HepG2 (cell line): Measurements from ENCODE around the gene LRRC15. TPM values are rescaled to one million over a fixed set of nuclear protein-coding genes. Genes with fewer than 3 reads are reported as not detected.

Source experiments
- CREB1 ChIP-seq, 2 experiments: fragments of 450-650 bp in 1 of 2; IDR thresholded peaks; 2 replicates each; pipeline ENCODE4 v1.6.1; 2016 to 2017; ENCODE audit warnings: control low read depth in 1 of 2, mild to moderate bottlenecking in 1 of 2, missing compliant biosample characterization in 1 of 2, missing genetic modification characterization in 1 of 2
- HOXA3 ChIP-seq: sonication (generic); formaldehyde crosslinking; IDR thresholded peaks from 2 replicates; pipeline ENCODE4 v1.5.0; 2020; ENCODE audit warnings: missing genetic modification reagents
- KLF12 ChIP-seq: sonication (generic); formaldehyde crosslinking; IDR thresholded peaks from 2 replicates; pipeline ENCODE4 v1.4.0; 2020; ENCODE audit warnings: missing genetic modification reagents, borderline replicate concordance
- MED13 ChIP-seq: sonication (generic); formaldehyde crosslinking; IDR thresholded peaks from 2 replicates; pipeline ENCODE4 v1.5.0; 2020; ENCODE audit warnings: missing genetic modification reagents
- MEIS1 ChIP-seq: sonication (generic); formaldehyde crosslinking; IDR thresholded peaks from 2 replicates; pipeline ENCODE4 v1.9.0; 2021; ENCODE audit warnings: mild to moderate bottlenecking, missing genetic modification reagents, moderate library complexity, borderline replicate concordance
- NFE2L2 ChIP-seq: fragments of 150-350 bp; IDR thresholded peaks from 2 replicates; pipeline ENCODE4 v1.6.1; 2014; ENCODE audit warnings: low read length
- SALL1 ChIP-seq: sonication (generic); formaldehyde crosslinking; IDR thresholded peaks from 2 replicates; pipeline ENCODE4 v1.8.0; 2022; ENCODE audit warnings: mild to moderate bottlenecking, missing genetic modification reagents
- SMC3 ChIP-seq: IDR thresholded peaks from 2 replicates; pipeline ENCODE4 v1.6.1; 2011; ENCODE audit warnings: low read length, improper control_type of control experiment
- SPEN ChIP-seq: sonication (generic); formaldehyde crosslinking; IDR thresholded peaks from 2 replicates; pipeline ENCODE4 v1.5.1; 2020; ENCODE audit warnings: low read depth, mild to moderate bottlenecking, missing genetic modification reagents
- ZBTB33 ChIP-seq: sonication (generic); formaldehyde crosslinking; IDR thresholded peaks from 2 replicates; pipeline ENCODE4 v1.4.0; 2020; ENCODE audit warnings: missing genetic modification reagents
- ZBTB38 ChIP-seq: sonication (generic); formaldehyde crosslinking; IDR thresholded peaks from 2 replicates; pipeline ENCODE4 v1.5.1; 2020; ENCODE audit warnings: mild to moderate bottlenecking, missing genetic modification reagents
- ZNF343 ChIP-seq: sonication (generic); formaldehyde crosslinking; IDR thresholded peaks from 2 replicates; pipeline ENCODE4 v1.4.0; 2020; ENCODE audit warnings: mild to moderate bottlenecking, missing genetic modification reagents
- ZNF569 ChIP-seq: sonication (generic); formaldehyde crosslinking; IDR thresholded peaks from 2 replicates; pipeline ENCODE4 v1.5.0; 2020; ENCODE audit warnings: mild to moderate bottlenecking, missing genetic modification reagents, moderate library complexity, borderline replicate concordance
- ZNF660 ChIP-seq: sonication (generic); formaldehyde crosslinking; IDR thresholded peaks from 2 replicates; pipeline ENCODE4 v1.5.1; 2020; ENCODE audit warnings: mild to moderate bottlenecking, low read depth, missing genetic modification reagents, borderline replicate concordance
- polyA plus RNA-seq, 8 experiments: library from polyadenylated mRNA; depleted of rRNA in 3 of 8; stranded (reverse) in 7 of 8; unstranded in 1 of 8; fragments of >200 nt; fragmentation: Illumina TruSeq in 4 of 8; extraction: Trizol in 4 of 8; gene quantifications; 2 replicates each; pipeline versions ENCODE4 v1.2.1 to v1.2.3, GENCODE V29; 2011 to 2016; ENCODE audit warnings: low read depth in 4 of 8, missing spikeins in 1 of 8, mixed read lengths in 1 of 8; ENCODE audit not compliant: insufficient read depth in 1 of 8
- total RNA-seq, 5 experiments: library from RNA; depleted of rRNA; stranded (reverse); fragments of >200 nt; fragmentation: Illumina TruSeq; extraction: Trizol; gene quantifications; 2 replicates each; pipeline ENCODE4 v1.2.3, GENCODE V29; 2016; ENCODE audit warnings: low read depth in 1 of 5
- TF ChIP-seq, protein P1 (sequence below): sonication (generic); formaldehyde crosslinking; IDR thresholded peaks from 2 replicates; pipeline ENCODE4 v1.4.0; 2020; ENCODE audit warnings: missing genetic modification reagents

Gene LRRC15
- total and polyA plus RNA-seq, 2 of the 13 experiments (the other 11 are each of a cell fraction or from before 2014, with no cell fraction given): not detected

DNA sequence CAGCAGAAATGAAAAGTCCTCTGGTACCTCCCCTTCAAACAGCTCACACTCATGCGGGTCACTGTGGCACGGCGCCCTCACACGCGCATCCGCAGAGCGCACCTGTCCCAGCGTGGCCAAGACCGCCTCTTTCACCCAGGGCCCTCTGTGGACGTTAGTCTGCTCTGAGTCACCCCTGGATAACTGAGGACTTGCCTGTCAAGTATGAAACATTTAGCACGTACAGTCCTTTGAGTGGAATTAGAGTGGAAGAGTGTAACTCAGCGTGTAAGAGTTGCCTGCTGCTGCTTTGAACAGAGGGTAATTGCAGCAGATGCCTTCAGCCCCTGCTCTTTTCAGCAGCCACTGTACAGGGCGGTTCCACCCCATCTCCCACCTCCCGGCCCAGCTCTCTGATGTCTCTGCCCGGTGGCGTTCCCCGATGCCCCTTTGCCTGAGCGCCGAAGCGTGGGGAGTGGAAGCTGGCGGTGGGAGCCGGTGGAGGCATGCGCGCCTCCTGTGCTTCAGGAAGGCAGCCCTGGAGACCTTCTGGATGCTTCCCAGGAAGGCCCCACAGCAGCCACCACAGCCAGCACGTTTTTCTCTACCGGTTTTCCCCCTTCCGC is 41.4 kb downstream of the LRRC15 start (continued):
- TF ChIP-seq ZNF569 (CRISPR knock-in tag): no peak
- TF ChIP-seq, protein P1, sequence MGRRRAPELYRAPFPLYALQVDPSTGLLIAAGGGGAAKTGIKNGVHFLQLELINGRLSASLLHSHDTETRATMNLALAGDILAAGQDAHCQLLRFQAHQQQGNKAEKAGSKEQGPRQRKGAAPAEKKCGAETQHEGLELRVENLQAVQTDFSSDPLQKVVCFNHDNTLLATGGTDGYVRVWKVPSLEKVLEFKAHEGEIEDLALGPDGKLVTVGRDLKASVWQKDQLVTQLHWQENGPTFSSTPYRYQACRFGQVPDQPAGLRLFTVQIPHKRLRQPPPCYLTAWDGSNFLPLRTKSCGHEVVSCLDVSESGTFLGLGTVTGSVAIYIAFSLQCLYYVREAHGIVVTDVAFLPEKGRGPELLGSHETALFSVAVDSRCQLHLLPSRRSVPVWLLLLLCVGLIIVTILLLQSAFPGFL (CRISPR knock-in tag): no peak
- TF ChIP-seq ZNF343: 0 out of 2 replicates have a peak, but pooled peaks have one; percentile 41
- no peak for TF ChIP-seq ZNF660
- peak; percentile 47 for TF ChIP-seq ZBTB38 (CRISPR knock-in tag)
- TF ChIP-seq NFE2L2: no peak
- TF ChIP-seq CREB1 (IDR thresholded peaks at IDR 0.05): no peak
- TF ChIP-seq CREB1 (CRISPR knock-in tag; IDR thresholded peaks at IDR 0.05): no peak
- no peak for TF ChIP-seq SMC3
- TF ChIP-seq ZBTB33: peak; percentile 94
- 0 out of 2 replicates have a peak, but pooled peaks have one; percentile 31 for TF ChIP-seq HOXA3 (CRISPR knock-in tag)
- TF ChIP-seq SALL1 (CRISPR knock-in tag): 0 out of 2 replicates have a peak, but pooled peaks have one; percentile 24
- no peak for TF ChIP-seq SPEN (CRISPR knock-in tag)
- TF ChIP-seq KLF12: no peak
- TF ChIP-seq MED13 (CRISPR knock-in tag): no peak
- 0 out of 2 replicates have a peak, but pooled peaks have one; percentile 27 for TF ChIP-seq MEIS1
- TF ChIP-seq, all 625 proteins: peak for 7
